SK-N-SH (cell line): ENCODE results near the gene HCN1.

Experiments
- GABPA ChIP-seq: IDR thresholded peaks from 2 replicates; pipeline ENCODE4 v1.4.0; 2012; ENCODE audit warnings: low read depth, mild to moderate bottlenecking
- POLR2AphosphoS5 ChIP-seq: IDR thresholded peaks from 2 replicates; pipeline ENCODE4 v1.6.1; 2012; ENCODE audit warnings: low read depth, low read length
- RAD21 ChIP-seq: IDR thresholded peaks from 2 replicates; pipeline ENCODE4 v1.6.1; 2012; ENCODE audit warnings: mild to moderate bottlenecking, low read length
- RXRA ChIP-seq: IDR thresholded peaks from 2 replicates; pipeline ENCODE4 v1.4.0; 2012; ENCODE audit warnings: low read depth, mild to moderate bottlenecking, borderline replicate concordance
- SMC3 ChIP-seq: IDR thresholded peaks from 2 replicates; pipeline ENCODE4 v1.6.1; 2012; ENCODE audit warnings: low read depth, low read length, improper control_type of control experiment
- TAF1 ChIP-seq: IDR thresholded peaks from 2 replicates; pipeline ENCODE4 v1.6.1; 2012; ENCODE audit warnings: low read depth, mild to moderate bottlenecking, low read length, moderate library complexity, borderline replicate concordance
- TF ChIP-seq, protein P1 (sequence below): IDR thresholded peaks from 2 replicates; pipeline ENCODE4 v1.6.1; 2012; ENCODE audit warnings: mild to moderate bottlenecking, low read depth, low read length, moderate library complexity
- TF ChIP-seq, protein P2 (sequence below): fragments of 200-600 bp; sonication (generic); IDR thresholded peaks from 2 replicates; pipeline ENCODE4 v1.6.1; 2017; ENCODE audit warnings: antibody characterized with exemption, mild to moderate bottlenecking, moderate library complexity
- TF ChIP-seq, protein P3 (sequence below): fragments of 150-350 bp; IDR thresholded peaks from 2 replicates; pipeline ENCODE4 v1.6.1; 2016; ENCODE audit warnings: mild to moderate bottlenecking, low read depth, low read length

DNA sequence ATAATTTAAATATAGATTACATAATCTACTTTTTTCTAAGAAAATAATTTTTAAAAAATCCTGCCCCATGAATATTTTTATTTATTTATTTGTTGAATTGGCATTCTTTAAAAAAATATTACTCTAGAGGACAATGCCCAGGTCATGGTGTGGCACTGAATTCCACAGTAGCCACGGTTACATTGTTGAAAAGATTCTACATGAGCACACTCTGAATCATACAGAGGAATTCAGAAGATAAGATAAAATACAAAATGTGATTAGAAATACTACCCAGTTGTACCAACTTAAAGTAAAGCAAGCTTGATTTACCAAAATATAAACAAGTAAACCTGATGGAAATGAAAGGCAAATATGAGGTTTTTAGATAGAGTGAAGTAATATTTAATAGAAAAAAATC lies 183.7 kb downstream of the HCN1 start:
- TF ChIP-seq GABPA = no peak
- TF ChIP-seq SMC3 = no peak
- TF ChIP-seq, protein P1, sequence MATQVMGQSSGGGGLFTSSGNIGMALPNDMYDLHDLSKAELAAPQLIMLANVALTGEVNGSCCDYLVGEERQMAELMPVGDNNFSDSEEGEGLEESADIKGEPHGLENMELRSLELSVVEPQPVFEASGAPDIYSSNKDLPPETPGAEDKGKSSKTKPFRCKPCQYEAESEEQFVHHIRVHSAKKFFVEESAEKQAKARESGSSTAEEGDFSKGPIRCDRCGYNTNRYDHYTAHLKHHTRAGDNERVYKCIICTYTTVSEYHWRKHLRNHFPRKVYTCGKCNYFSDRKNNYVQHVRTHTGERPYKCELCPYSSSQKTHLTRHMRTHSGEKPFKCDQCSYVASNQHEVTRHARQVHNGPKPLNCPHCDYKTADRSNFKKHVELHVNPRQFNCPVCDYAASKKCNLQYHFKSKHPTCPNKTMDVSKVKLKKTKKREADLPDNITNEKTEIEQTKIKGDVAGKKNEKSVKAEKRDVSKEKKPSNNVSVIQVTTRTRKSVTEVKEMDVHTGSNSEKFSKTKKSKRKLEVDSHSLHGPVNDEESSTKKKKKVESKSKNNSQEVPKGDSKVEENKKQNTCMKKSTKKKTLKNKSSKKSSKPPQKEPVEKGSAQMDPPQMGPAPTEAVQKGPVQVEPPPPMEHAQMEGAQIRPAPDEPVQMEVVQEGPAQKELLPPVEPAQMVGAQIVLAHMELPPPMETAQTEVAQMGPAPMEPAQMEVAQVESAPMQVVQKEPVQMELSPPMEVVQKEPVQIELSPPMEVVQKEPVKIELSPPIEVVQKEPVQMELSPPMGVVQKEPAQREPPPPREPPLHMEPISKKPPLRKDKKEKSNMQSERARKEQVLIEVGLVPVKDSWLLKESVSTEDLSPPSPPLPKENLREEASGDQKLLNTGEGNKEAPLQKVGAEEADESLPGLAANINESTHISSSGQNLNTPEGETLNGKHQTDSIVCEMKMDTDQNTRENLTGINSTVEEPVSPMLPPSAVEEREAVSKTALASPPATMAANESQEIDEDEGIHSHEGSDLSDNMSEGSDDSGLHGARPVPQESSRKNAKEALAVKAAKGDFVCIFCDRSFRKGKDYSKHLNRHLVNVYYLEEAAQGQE = no peak
- TF ChIP-seq RAD21 = no peak
- TF ChIP-seq, protein P2, sequence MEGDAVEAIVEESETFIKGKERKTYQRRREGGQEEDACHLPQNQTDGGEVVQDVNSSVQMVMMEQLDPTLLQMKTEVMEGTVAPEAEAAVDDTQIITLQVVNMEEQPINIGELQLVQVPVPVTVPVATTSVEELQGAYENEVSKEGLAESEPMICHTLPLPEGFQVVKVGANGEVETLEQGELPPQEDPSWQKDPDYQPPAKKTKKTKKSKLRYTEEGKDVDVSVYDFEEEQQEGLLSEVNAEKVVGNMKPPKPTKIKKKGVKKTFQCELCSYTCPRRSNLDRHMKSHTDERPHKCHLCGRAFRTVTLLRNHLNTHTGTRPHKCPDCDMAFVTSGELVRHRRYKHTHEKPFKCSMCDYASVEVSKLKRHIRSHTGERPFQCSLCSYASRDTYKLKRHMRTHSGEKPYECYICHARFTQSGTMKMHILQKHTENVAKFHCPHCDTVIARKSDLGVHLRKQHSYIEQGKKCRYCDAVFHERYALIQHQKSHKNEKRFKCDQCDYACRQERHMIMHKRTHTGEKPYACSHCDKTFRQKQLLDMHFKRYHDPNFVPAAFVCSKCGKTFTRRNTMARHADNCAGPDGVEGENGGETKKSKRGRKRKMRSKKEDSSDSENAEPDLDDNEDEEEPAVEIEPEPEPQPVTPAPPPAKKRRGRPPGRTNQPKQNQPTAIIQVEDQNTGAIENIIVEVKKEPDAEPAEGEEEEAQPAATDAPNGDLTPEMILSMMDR = no peak
- TF ChIP-seq, protein P3, sequence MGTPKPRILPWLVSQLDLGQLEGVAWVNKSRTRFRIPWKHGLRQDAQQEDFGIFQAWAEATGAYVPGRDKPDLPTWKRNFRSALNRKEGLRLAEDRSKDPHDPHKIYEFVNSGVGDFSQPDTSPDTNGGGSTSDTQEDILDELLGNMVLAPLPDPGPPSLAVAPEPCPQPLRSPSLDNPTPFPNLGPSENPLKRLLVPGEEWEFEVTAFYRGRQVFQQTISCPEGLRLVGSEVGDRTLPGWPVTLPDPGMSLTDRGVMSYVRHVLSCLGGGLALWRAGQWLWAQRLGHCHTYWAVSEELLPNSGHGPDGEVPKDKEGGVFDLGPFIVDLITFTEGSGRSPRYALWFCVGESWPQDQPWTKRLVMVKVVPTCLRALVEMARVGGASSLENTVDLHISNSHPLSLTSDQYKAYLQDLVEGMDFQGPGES = no peak
- TF ChIP-seq POLR2AphosphoS5 = no peak
- no peak for TF ChIP-seq RXRA
- TF ChIP-seq TAF1 = no peak
